ENCODE measurements around the gene NECTIN2.

DNA sequence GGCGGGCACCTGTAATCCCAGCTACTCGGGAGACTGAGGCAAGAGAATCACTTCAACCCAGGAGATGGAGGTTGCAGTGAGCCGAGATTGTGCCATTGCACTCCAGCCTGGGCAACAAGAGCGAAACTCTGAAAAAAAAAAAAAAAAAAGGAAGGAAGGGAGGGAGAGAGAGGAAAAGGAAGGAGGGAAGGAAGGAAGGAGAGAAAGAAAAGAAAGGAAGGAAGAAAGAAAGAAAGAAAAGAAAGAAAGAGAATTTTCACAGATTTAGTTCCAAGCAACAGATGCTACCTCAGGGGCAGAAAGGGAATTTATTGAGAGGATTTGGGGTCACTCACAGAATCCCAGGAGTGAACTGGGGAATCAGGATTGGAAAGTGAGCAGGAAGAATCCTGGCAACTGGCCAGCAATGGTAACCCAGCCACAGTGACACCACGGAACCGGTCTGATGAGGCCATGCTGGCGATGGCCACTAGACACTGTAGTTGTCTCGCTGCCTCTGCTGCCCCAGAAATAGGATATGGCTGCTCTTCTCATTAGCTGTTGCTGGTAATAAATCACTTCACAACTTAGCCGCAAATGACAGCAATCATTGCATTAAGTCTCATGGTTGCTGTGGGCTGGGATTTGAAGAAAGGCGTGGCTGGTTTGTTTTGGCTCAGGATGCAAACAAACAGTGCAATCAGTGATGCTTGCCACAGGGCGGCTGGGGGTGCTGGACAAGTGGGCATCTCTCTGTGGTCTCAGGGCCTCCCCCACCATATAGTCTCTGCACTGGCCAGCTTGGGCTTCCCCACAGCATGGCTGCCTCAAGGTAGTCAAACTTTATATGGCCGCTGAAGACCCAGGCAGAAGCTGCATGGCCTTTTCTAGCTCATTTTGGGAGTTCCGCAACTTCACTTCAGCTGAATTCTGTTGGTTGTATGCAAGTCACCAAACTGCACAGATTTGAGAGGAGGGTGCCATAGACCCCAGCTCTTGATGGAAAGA, 42.4 kb upstream of the NECTIN2 start:
- TF ChIP-seq, protein P1, sequence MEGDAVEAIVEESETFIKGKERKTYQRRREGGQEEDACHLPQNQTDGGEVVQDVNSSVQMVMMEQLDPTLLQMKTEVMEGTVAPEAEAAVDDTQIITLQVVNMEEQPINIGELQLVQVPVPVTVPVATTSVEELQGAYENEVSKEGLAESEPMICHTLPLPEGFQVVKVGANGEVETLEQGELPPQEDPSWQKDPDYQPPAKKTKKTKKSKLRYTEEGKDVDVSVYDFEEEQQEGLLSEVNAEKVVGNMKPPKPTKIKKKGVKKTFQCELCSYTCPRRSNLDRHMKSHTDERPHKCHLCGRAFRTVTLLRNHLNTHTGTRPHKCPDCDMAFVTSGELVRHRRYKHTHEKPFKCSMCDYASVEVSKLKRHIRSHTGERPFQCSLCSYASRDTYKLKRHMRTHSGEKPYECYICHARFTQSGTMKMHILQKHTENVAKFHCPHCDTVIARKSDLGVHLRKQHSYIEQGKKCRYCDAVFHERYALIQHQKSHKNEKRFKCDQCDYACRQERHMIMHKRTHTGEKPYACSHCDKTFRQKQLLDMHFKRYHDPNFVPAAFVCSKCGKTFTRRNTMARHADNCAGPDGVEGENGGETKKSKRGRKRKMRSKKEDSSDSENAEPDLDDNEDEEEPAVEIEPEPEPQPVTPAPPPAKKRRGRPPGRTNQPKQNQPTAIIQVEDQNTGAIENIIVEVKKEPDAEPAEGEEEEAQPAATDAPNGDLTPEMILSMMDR (IDR thresholded peaks at IDR 0.05): no peak
- TF ChIP-seq POLR2A (IDR thresholded peaks at IDR 0.05): no peak

Data from tibial nerve (tissue), 3 donors.